Upper lobe of left lung (tissue), 4 donors: ENCODE measurements around the gene PLAAT5.

ENCODE experiments used
- EP300 ChIP-seq, 4 donors: sonication (generic); formaldehyde crosslinking; IDR thresholded peaks; one replicate each; pipeline ENCODE4 v1.5.1; 2017; ENCODE audit warnings: antibody characterized with exemption in 4 of 4, control low read depth in 2 of 4
- POLR2A ChIP-seq, 4 donors: fragments of 450-650 bp; IDR thresholded peaks; one replicate each; pipeline ENCODE4 v1.5.1; 2016 to 2017; ENCODE audit warnings: antibody characterized with exemption in 4 of 4, mild to moderate bottlenecking in 2 of 4
- POLR2AphosphoS5 ChIP-seq, 2 donors: sonication (generic); formaldehyde crosslinking; IDR thresholded peaks; one replicate each; pipeline ENCODE4 v1.5.1; 2017; ENCODE audit warnings: antibody characterized with exemption in 2 of 2
- TF ChIP-seq, protein P1 (sequence below), 6 experiments: fragments of 450-650 bp in 4 of 6; fragments of 200-600 bp in 2 of 6; sonication (generic) in 2 of 6; IDR thresholded peaks; one replicate each; pipeline ENCODE4 v1.5.1; 2016 to 2019; ENCODE audit warnings: antibody characterized with exemption in 6 of 6

DNA sequence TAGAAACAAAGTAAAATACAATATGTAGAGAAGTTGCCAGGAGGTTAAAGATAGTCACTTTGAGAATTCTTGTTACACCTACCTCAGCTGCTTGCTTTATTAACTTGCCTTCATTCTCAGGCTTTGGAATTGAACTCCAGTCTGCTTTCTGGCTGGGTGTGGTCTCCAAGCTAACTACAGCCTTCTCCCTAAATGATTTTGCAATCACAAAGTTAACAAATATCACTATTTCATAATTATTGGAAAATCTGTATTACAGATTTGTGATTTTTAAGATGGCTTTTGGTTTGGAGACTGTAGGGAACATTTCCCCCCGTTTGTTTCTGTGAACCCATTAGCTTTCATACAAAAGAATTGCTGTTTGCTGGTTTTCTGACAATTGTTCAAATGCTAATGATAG is 2.2 kb downstream of the PLAAT5 start:
- TF ChIP-seq, protein P1, sequence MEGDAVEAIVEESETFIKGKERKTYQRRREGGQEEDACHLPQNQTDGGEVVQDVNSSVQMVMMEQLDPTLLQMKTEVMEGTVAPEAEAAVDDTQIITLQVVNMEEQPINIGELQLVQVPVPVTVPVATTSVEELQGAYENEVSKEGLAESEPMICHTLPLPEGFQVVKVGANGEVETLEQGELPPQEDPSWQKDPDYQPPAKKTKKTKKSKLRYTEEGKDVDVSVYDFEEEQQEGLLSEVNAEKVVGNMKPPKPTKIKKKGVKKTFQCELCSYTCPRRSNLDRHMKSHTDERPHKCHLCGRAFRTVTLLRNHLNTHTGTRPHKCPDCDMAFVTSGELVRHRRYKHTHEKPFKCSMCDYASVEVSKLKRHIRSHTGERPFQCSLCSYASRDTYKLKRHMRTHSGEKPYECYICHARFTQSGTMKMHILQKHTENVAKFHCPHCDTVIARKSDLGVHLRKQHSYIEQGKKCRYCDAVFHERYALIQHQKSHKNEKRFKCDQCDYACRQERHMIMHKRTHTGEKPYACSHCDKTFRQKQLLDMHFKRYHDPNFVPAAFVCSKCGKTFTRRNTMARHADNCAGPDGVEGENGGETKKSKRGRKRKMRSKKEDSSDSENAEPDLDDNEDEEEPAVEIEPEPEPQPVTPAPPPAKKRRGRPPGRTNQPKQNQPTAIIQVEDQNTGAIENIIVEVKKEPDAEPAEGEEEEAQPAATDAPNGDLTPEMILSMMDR (IDR thresholded peaks at IDR 0.05), result no peak
- TF ChIP-seq EP300 (IDR thresholded peaks at IDR 0.05) (no peak), POLR2A (IDR thresholded peaks at IDR 0.05) (no peak), POLR2AphosphoS5 (IDR thresholded peaks at IDR 0.05) (no peak)
